Measurements from ENCODE around the gene BPIFB2.

DNA sequence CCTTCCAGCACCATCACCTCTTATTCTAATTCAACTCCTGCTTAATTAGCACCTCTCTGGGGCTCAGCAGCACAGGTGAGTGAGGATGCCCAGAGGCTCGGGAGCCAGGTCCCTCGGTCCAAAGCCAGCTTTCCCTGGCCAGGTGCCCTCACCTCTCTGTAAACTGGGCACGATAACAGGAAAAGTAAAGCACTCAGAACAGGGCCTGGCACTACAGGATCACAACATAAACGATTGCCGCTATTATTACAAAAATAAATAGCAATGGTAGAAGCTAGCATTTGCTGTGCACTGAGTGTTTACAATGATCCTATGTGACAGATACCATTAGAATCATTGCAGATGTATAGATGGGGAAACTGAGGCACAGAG, 2.6 kb downstream of the BPIFB2 start:
- no peak for TF ChIP-seq POLR2AphosphoS5 (IDR thresholded peaks at IDR 0.05)
- no peak for TF ChIP-seq POLR2A (IDR thresholded peaks at IDR 0.05)
- TF ChIP-seq CTCF (IDR thresholded peaks at IDR 0.05), result no peak
